Skeletal muscle cell (primary cell): ENCODE measurements around the gene SYNE3.

ENCODE experiments used
- DNase-seq: peaks from one replicate; pipeline ENCODE4 v3.0.0-alpha.2; 2010; ENCODE audit warnings: low read depth
- H3K4me3 ChIP-seq: 2 replicates; pipeline ENCODE4 v1.5.1; 2011; ENCODE audit warnings: low read depth, mild to moderate bottlenecking, control low read depth, low read length, moderate library complexity

SYNE3 gene, protein sequence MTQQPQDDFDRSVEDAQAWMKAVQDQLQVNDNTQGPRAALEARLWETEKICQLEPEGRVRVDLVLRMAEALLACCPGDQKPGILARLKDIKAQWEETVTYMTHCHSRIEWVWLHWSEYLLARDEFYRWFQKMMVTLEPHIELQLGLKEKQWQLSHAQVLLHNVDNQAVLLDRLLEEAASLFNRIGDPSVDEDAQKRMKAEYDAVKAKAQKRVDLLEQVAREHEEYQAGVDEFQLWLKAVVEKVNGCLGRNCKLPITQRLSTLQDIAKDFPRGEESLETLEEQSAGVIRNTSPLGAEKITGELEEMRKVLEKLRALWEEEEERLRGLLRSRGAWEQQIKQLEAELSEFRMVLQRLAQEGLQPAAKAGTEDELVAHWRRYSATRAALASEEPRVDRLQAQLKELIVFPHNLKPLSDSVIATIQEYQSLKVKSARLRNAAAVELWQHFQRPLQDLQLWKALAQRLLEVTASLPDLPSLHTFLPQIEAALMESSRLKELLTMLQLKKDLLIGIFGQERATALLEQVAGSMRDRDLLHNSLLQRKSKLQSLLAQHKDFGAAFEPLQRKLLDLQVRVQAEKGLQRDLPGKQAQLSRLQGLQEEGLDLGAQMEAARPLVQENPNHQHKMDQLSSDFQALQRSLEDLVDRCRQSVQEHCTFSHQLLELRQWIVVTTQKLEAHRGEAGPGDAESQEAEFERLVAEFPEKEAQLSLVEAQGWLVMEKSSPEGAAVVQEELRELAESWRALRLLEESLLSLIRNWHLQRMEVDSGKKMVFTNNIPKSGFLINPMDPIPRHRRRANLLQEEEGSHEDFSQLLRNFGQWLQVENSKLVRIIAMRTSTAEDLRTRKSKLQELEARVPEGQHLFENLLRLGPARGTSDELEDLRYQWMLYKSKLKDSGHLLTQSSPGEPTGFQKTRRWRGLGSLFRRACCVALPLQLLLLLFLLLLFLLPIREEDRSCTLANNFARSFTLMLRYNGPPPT

DNA sequence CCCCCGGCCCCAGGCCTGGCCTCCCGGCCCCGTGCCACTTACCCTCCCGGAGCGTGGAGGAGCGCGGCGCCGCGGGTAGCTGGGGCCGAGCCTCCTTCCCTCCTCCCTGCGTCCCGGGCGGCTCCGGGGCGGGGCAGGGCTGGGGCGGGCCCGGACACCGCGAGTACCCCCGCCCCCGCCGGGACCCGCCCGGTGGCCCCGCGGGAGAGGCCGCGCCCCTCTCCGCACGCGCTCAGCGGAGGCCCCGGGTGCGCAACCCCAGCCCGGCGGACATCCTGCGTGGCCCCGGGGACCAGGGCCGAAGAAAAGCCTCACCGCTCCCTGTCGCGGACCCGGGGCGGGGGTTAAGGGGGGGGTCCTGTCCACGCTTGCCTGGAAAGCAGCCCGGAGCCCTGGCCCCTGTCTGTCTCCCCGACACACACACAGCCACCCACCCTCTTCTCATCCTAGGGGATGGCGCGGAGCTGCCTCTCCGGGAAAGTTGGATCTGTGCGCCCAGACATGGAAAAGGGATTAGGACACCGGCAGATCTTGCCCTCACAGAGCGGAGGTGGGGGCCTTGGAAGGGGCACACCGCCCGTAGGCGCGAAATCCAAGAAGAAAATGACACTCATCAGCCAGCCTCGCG lies at the start of gene SYNE3:
Gene SYNE3, minus strand, starts transcription at position 97 of the 628 bp plus-strand sequence. CDS start 40,829 bp downstream, outside the sequence.
- no peak for DNase-seq
- H3K4me3 ChIP-seq = peak within 1 kb of the TSS; percentile 74

DNA sequence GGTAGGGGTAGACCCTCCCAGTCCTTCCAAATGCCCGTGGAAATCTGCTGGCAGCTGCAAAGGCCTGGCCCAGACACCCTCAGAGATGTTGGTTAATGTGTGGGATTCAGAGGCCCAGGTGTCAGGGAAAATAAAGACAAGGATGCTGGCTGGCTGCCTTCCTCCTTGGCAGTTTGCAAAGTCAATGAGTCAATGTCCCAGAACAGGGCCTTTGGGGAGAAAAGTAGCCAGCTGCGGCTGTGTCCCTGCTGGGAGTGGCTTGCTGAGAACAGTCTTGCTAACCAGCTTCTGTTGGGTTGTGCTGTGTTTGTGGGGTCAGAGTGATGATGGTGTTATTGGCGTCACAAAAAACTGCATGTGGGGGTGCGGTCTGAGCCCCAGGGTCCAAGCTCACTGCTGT lies 47.6 kb upstream of the SYNE3 start:
- DNase-seq = no peak

DNA sequence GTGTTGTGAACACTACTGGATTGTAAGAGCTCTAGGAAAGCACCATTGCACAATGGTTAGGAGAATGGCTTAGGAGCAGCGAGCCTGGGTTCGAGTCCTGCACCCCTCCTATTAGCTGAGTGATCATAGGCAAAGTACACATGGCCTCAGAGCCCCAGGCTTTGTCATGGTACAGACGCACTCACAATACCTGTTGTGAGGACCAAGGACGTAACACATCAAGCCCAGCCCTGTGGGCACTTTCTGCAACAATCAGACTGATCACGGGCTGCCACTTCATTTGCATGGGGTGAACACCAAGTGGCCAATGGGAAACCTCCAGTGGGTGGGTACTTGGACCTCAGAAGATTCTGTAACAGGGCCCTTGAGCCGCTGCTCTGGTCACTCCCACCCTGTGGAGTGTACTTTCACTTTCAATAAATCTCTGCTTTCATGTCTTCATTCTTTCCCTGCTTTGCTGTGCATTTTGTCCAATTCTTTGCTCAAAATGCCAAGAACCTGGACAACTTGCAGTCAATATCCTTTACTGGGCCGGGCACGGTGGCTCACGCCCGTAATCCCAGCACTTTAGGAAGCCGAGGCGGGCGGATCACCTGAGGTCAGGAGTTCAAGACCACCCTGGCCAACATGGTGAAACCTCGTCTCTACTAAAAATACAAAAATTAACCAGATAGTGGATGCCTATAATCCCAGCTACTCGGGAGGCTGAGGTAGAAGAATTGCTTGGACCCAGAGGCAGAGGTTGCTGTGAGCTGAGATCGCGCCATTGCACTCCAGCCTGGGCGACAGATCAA lies 46.6 kb upstream of the SYNE3 start:
- no peak for DNase-seq

More for the DNA sequence above, 47.6 kb upstream of the SYNE3 start:
- H3K4me3 ChIP-seq = no peak overlapping the region

DNA sequence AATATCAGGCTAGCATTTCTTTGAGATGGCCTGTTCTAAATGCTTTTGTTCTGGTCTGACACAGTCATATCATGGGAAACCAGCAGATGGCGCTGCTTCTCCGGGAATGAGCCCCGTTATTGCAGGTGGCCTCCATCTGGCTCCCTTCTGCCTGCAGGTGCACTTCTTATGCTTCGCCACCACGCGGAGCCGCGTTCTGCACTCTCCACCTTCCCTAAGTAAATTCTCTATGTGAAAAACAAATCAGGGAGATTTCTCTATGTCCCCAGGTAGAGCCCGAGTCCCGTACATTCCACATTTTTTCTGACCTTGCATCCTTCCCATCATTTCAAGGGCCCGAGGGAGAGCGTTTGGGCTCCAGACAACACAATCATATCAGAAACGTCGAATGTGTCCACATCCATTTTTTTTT lies 44.6 kb upstream of the SYNE3 start:
- DNase-seq = peak; percentile 30
- H3K4me3 ChIP-seq = no peak overlapping the region

More for the DNA sequence above, 46.6 kb upstream of the SYNE3 start:
- H3K4me3 ChIP-seq = no peak overlapping the region

DNA sequence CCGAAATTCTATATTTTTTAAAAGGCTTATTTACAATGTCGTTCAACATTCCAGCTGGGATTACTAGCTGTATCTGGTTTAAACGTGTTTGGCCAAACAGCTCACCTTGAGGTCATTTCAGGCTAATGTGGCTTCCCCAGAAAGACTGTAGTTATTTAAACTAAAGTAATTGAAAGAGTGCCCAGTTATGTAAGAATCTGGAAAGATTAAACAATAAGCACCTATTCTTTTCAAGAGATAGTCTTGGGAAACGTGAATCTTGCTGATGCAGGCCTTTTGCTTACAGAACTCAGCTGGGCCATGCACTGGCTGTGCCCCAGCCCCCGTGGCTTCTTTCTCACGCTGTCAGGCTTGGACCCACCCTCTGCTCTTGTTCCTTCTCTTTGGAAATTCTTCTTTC lies 42.8 kb upstream of the SYNE3 start:
- no peak for DNase-seq
- H3K4me3 ChIP-seq = no peak overlapping the region

DNA sequence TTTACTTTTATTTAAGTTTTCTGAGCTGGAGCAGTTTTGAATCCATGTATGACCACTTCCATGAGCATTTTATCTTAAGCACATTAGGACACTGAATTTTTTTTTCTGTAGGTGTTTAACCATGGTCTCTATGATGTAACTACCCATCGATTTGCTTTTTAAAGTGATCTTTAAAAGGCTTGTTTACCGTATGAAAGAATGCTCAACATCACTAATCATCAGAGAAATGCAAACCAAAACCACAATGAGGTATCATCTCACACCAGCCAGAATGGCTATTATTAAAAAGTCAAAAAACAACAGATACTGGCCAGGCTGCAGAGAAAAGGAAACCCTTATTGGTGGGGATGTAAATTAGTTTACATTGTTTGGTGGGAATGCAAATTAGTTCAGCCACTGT lies 41.4 kb upstream of the SYNE3 start:
- H3K4me3 ChIP-seq = no peak overlapping the region
- DNase-seq = no peak

DNA sequence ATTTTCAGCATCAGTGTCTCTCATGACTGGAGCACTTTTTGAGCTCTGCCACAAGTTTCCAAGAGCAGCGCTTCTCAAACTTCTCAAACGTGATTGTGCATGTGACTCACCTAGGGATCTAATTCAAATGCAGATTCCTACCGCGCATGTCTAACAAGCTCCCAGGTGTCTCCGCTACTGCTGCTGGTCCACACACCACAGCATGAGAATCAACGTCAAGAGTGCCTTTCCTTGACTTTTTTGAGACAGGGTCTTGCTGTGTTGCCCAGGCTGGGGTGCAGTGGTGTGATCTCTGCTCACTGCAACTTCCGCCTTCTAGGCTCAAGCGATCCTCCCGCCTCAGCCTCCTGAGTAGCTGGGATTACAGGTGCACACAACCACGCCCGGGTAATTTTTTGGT lies 40.8 kb upstream of the SYNE3 start:
- DNase-seq = no peak

DNA sequence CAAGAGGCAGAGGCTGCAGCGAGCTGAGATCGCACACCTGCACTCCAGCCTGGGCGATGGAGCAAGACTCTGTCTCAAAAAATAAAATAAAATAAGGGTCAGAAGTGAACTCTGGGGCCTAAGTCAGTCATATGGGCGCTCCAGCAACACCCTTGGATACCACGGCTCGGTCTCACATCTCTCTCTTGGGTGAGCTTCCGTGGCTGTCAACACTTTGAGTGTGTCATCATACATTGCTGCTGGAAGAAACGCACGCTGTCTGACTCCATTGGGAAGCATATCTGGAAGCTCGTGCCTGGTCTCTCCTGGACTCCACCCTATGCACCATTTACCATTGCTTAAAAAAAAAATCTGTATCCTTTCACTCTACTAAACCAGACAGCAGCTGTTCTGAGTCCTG lies 38.6 kb upstream of the SYNE3 start:
- H3K4me3 ChIP-seq = no peak overlapping the region
- DNase-seq = no peak

More for the DNA sequence above, 40.8 kb upstream of the SYNE3 start:
- H3K4me3 ChIP-seq = no peak overlapping the region

DNA sequence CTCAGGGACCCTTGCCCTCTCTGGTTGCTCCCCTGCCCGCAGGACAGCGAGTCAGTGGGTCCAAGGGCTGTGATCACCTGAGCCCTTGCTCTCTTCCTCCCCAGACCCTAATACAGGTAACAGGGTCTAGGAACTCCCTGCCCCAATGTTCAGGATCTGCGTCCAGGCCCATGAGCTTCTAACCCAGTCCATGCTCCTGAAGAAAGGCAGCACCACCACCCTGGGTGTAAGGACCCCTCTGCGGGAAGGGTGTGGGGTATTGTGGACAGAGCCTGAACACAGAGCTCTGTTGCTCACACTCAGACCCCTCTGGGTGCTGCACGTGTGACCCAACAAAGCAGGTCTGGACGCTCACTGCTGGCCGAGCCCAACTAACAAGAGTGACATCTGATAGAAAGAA lies 36.7 kb upstream of the SYNE3 start:
- H3K4me3 ChIP-seq = no peak overlapping the region
- DNase-seq = no peak

DNA sequence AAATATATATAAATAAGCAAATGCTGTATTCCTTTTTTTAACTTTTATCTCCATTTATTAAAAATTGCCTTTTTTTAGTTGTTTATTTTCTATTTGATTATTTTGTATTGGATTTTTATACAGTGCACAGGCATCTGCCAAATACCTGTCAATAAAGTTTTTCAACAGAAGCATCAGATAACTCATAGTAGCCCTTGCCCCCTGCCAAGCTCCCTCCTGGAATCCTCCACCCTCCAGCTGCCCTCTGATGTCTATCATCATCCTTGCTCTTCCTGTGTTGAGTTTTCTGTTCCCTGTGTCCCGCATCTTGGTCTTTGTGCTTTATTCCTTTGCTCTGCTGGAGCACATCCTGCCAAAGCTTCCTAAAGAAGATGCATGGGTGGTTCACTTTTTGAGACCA lies 35.0 kb upstream of the SYNE3 start:
- no peak for DNase-seq
- no peak overlapping the region for H3K4me3 ChIP-seq

DNA sequence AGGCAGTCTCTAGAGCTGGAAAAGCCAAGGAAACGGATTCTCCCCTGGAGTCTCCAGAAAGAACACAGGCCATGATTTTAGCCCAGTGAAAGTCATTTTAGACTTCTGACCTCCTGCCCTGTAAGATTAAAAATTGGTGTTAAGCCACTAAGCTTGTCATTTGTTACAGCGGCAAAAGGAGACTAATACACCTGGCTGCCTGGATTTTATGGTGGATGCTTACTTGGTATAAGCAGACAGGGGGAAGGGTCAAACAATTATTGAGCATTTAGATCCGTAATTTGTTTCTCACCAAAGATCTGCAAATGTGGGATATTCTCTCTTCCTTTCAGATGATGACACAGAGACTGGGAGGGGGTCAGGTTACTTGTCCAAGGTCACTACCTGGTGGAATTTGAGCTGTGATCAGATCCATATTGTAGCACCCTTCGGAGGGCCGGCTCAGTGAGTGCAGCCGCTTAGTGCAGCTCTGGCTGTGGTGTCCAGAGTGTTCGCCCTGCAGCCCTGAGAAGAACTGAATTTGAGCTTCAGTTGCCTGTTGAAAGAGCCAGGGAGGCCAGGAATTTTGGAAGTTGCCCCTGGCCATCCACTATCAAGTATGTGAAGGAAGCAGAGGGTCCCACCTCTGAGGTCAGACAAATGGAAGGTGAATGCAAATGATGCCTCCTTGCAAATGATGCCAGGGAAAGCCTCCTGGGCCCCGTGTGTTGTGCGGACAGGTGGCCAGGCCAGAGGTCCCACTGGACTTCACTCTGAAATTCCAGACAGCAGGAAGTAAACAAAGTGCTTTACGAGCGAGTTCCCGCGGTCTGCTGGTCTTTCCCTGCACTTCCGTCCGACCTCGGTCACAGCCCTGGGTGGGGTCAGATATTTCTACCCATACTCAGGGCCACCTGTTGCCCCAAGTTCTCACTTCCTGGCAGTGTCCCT lies 33.5 kb upstream of the SYNE3 start:
- H3K4me3 ChIP-seq = no peak overlapping the region
- DNase-seq = no peak

DNA sequence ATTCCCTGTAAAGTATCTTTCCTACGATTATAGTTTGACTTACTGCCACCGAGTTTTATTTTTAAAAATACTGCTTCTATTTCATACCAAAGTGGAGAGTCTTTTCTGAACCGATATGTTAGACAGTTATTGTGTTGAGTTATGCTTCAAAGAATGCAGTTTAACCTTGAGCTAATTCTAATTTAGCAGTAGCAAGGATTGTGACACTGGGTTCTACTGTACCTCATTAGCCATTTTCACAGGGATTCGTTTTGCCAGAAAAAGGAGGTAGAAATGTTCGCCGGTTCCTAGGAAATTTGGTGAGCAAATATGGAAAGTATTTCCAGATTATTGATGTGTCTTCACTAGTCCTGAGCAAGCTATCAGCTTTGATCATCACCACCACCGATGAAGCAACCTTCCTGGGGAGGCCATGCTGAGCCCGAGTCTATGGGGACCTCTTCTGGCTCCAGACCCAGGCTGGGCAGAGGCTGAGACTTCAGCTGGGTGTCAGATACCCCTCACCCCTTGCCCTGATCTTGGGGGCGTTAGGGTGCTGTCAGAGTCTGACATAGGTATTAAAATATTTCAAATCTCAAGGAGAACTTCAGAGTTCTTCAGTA lies 32.0 kb upstream of the SYNE3 start:
- H3K4me3 ChIP-seq = no peak overlapping the region
- DNase-seq = no peak

DNA sequence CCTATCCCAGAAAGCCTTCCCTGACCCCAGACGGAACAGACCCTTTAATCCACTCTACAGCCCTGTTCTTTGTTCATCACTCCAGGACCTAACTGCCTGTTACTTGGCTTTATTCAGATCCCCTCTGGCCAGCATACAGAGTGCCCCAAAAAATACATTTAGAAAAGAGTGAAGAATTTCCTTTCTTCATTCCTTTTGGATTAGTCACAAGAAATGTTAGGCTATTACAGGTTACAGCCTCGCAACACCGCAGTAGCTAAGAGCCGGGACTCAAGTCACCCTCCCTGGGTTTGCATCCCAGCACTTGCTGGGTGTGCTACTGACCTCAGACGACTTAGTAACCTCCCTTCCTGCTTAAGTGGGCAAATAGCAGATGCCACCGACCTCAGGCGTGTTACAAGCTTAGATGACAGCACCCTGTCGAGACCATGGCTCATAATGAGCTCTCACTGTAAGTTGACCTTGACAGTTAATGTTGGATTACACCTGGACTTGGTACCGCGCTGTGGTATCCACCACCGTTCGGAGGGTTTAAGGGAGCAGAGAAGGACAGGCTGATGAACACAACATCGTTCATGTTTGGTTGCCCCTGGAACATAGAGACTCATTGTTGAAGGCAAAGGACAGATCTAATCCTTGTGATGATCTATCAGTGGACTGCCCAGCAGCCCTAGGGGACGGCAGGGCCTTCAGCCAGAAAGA lies 31.3 kb upstream of the SYNE3 start:
- DNase-seq = no peak
- no peak overlapping the region for H3K4me3 ChIP-seq

DNA sequence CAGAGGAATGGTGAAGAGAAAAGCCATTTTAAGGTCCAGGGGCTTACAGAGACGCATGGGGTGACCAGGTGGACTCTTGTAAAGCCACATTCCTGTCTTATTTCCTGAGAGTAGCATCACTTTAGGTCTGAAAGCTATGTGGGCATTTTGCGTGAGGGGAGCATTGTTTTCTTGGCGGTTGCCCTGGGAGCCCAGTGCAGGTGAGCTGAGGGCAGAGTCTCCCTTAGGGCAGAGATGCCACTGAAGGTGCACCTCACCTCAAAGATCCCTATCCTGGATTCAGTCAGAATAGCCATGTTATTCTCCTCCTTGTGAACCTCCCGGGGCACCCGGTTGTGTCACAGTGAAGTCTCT lies 30.8 kb upstream of the SYNE3 start:
- no peak for DNase-seq
- no peak overlapping the region for H3K4me3 ChIP-seq

DNA sequence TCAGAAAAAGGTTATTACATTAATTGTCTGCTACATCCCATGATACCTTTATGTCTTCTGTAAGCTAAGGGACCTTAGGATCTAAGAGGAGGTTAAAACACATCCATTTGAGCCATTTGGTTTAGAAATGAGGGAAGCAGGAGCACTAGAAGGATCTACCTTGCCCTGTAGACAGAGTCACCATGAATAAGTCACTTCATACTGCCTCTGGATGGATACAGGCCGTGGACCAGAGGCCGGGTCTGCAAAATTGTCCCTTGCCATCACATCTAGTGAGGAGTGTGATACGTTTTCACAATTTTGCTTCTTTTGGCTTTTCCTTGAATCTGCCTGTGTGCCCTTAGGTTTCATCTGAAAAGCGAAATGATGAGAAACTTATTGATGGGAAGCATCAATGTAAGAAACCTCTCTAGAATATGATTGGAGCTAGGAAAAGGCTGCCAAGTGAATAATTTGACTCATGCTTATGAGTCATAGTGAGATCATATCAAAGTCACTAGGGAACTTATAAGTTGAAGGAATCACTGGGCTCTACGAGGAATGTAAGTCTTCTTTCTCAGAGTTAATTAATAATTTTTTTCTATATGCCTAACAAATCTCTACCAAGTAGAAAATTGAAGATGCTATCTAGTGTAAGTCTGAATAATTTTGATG lies 29.2 kb upstream of the SYNE3 start:
- H3K4me3 ChIP-seq = no peak overlapping the region
- DNase-seq = peak; percentile 81

DNA sequence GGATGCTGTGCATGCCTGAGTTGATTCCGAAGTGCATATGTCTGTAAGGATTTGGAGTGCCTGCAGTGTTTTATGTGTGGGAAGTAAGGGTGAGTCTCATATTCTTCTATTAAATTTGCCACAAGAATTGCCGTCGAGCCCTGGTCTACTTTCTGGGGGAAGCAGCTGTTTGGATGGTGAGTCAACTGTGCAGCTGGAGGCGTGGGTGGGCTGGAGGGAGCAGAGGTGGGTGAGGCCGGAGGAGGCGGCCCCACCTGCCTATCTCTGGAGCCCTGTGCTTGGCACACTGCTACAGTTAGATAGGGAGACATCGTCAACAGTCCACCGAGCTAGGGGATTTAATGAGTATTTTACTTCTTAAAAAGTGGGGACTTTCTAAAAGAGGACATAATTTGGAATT lies 28.1 kb upstream of the SYNE3 start:
- no peak overlapping the region for H3K4me3 ChIP-seq
- no peak for DNase-seq

DNA sequence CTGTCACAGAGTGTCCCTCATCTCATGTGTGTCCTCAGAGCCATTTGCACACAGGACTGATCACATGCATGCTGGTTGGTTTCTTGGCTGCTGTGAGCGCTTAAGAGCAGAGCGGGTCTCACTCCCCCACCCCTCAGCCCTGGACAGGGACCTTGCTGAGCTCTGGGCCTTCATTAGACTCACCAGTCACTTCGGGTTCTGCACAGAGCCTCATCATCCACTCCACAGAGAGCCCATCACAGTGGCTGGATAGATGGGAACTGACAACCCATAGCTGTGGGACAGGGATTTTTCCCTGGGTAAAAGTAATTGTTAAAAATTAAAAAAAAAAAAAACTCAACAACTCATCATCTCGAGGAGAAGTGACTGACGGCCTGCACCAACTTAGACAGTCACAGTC lies 26.6 kb upstream of the SYNE3 start:
- no peak for DNase-seq
- no peak overlapping the region for H3K4me3 ChIP-seq
